Effector CD8-positive, alpha-beta T cell (primary cell): ENCODE measurements around the gene CEP20.

ENCODE experiments used
- DNase-seq: peaks from one replicate; lab custom pipeline; 2025; lab: John Stamatoyannopoulos, UW

CEP20 gene

GRCh38 chr16:15898654-15899053 lies 10.3 kb upstream of the CEP20 start:
- DNase-seq: no peak

- no peak for DNase-seq
These were observed 9.4 kb upstream of the CEP20 start for GRCh38 chr16:15897834-15898254.

- DNase-seq: no peak
These were observed 8.8 kb upstream of the CEP20 start for GRCh38 chr16:15897121-15897780.

GRCh38 chr16:15894571-15895374 lies 6.4 kb upstream of the CEP20 start:
- DNase-seq: no peak

GRCh38 chr16:15891508-15891907 lies 3.1 kb upstream of the CEP20 start:
- DNase-seq: no peak

GRCh38 chr16:15887283-15887682 lies 1.1 kb downstream of the CEP20 start:
- DNase-seq: no peak

- no peak for DNase-seq
These were observed 2.3 kb downstream of the CEP20 start for GRCh38 chr16:15886078-15886477.

- DNase-seq: no peak
These were observed 2.8 kb downstream of the CEP20 start for GRCh38 chr16:15885560-15886001.

GRCh38 chr16:15882563-15882962 lies 5.8 kb downstream of the CEP20 start:
- no peak for DNase-seq

GRCh38 chr16:15881794-15882379 lies 6.5 kb downstream of the CEP20 start:
- no peak for DNase-seq

GRCh38 chr16:15880434-15881308 lies 7.7 kb downstream of the CEP20 start:
- no peak for DNase-seq

GRCh38 chr16:15879255-15879811 lies 9.1 kb downstream of the CEP20 start:
- DNase-seq: no peak

GRCh38 chr16:15876503-15876902 lies 11.9 kb downstream of the CEP20 start:
- no peak for DNase-seq

GRCh38 chr16:15874745-15875314 lies 13.6 kb downstream of the CEP20 start:
- no peak for DNase-seq

- DNase-seq: no peak
These were observed 14.7 kb downstream of the CEP20 start for GRCh38 chr16:15873737-15874136.

GRCh38 chr16:15873301-15873700 lies 15.1 kb downstream of the CEP20 start:
- no peak for DNase-seq

- no peak for DNase-seq
These were observed 18.4 kb downstream of the CEP20 start for GRCh38 chr16:15870011-15870410.

- no peak for DNase-seq
These were observed 22.0 kb downstream of the CEP20 start for GRCh38 chr16:15866451-15866850.

GRCh38 chr16:15865742-15866141 lies 22.7 kb downstream of the CEP20 start:
- no peak for DNase-seq

GRCh38 chr16:15864939-15865338 lies 23.5 kb downstream of the CEP20 start:
- DNase-seq: no peak

GRCh38 chr16:15861996-15862395 lies 26.4 kb downstream of the CEP20 start:
- DNase-seq: no peak
